Stimulated activated CD8-positive, alpha-beta memory T cell treated with anti-CD3 and anti-CD28 coated beads, Interleukin-2, amount 100 ng/mL, for 48 hours (primary cell): ENCODE results near the gene PRSS38.

Source experiments
- DNase-seq, 2 donors: peaks; one replicate each; pipeline ENCODE4 v3.0.0-alpha.2; 2020; ENCODE audit warnings: low read depth in 2 of 2

The PRSS38 gene

DNA sequence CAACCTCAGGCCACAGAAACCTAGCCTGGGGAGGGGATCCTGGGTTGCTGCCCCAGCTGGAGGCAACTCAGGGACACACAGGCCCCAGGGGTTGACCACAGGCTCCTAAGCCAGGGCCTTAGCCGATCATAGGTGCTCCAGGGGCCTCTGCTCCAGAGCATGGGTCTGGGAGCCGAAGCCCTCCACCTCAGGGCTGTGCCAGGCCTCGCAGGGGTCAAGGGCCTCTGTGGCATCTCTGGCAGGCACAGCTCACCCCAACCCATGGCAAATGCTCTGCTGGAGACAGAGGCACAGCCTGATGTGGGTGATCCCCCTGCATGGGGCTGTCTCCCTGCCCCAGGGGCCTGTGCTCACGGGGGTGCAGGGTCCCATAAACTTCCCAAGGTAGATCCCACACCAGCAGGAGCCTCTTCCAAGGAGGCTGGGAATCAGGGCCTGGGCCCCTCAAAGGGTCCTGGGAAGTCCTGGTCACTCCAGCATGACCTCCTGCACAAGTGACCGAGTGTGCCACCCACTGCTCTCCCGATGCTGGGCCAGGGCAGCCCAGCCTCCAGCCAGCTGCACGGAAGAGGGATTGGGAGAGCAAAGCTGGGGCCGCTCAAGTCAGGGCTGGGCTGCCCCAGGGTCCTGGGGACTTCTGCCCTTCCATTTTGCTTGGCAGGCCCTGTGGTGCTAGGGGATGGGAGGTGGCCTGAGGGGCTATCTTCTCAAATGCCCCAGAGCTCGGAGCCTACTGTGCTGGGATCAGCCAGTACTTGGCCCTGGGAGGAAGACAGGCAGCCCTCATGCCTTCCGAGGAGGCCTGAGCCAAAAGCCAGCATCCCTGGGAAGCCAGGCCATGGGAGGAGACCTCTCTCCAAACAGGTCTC is 22.2 kb upstream of the PRSS38 start:
- DNase-seq: no peak

DNA sequence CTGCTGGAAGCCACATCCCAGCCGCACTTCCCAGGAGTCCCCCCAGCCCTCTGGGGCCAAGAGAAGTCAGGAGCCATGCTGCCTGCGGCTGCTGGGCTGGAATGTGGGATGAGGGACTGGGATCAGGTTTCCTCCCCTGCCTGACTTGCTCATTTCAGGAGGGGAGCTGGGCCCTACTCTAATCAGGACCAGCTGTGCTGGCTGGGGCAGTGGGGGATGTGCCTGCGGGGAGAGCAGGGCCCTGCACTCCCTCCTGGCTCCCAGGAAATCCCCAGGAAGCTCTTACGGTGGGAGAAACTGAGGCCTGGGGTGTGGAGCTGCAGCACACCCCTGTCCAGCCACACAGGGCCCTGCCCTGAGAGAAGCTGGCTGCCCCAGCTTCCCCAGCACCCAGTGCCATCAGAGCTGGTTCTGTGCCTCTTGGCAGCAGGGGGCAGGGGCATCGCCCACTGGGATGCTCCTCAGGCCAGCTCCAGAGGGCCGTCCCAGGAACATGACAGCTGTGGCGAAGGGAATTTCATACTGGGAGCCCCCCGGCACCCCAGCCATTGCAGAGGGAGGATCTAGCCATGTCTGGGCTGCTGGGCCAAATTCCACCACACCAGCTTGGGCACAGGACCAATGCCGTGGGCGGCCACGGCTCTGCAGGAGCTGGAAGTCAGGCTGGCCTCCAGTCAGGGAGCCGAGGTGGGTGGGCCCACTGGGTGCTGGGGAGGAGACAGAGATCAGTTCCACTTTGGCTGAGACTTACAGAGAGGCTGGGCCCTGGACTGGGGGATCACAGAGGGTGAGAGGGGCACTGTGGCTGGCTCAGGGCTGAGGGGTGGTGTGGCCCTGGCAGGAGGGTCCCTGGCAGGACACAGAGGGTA is 21.3 kb upstream of the PRSS38 start:
- no peak for DNase-seq

DNA sequence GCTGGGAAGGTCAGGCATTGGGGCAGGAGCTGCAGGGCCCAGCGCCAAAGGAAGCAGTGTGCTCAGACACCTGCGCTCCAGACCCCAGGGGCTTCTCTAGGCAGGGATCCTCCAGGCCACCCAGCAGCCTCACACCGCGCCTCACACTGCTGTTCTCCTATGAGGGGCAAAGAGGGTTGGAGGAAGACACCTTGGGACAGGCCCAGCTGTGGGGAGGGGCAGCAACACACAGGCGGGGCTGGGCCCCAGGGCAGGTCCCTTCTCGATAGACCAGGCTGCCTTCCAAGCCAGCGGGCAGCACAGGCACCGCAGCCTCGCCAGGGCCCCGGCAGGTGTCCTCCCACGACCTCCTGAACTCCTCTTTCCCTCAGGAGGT is 20.7 kb upstream of the PRSS38 start:
- no peak for DNase-seq

GRCh38 chr1:227795732-227796131 is 19.7 kb upstream of the PRSS38 start:
- no peak for DNase-seq

DNA sequence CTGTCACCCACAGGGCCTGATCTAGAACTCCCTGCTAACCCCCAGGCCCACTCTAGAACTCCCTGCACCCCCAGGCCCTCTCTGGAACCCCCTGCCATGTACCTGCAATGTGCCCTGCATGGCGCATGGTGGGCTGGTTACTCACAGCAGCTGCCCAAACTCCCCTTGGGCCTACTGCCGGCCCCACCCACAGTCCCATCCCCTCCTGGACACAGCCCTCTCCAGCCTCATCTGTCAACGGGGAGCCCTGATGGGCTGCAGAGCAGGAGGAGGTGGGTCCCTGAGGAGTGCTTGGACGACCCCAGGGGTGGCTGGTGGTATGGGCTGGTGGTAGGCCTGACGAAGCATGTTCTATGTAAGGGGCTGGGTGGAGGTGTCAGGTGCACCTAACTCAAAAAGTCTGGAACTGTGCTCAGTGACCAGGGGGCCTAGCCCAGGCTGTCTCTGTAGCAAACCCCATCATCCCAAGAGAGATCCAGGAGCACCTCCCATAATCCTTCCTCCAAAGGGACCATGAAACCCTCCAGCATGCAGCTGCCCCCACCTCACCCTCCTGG is 19.0 kb upstream of the PRSS38 start:
- DNase-seq: no peak

GRCh38 chr1:227797144-227797543 is 18.3 kb upstream of the PRSS38 start:
- DNase-seq: no peak

DNA sequence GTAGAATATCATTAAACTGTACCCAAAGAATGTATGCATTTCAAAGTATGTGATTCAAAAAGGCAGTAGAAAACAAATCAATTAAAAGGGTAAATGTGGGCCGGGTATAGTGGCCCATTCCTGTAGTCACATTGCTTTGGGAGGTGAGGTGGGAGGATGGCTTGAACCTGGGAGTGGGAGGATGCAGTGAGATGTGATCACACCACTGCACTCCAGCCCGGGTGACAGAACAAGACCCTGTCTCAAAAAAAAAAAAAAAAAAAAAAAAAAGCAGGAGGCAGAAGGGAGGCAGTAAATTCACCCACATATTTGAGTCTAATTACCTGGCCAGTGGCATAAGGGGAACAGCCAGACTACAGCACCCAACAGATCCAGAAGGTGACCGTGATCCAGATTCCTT is 17.9 kb upstream of the PRSS38 start:
- DNase-seq: no peak

GRCh38 chr1:227798078-227798802 is 17.2 kb upstream of the PRSS38 start:
- no peak for DNase-seq

DNA sequence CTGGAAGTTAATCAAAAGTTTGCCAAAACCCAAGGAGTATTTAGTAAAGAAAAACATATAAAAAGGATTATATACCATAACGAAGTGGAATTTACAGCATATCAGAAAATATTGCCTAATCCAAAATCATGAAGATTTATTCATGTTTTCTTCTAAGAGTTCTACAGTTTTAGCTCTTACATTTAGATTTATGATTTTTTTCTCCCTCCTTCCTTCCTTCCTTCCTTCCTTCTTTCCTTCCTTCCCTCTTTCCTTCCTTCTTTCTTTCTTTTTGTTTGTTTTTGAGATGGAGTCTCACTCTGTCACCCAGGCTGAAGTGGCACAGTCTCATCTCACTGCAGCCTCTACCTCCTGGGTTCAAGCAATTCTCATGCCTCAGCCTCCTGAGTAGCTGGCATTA is 15.7 kb upstream of the PRSS38 start:
- no peak for DNase-seq

- DNase-seq: no peak
Measured at GRCh38 chr1:227803933-227804332, 11.5 kb upstream of the PRSS38 start.

DNA sequence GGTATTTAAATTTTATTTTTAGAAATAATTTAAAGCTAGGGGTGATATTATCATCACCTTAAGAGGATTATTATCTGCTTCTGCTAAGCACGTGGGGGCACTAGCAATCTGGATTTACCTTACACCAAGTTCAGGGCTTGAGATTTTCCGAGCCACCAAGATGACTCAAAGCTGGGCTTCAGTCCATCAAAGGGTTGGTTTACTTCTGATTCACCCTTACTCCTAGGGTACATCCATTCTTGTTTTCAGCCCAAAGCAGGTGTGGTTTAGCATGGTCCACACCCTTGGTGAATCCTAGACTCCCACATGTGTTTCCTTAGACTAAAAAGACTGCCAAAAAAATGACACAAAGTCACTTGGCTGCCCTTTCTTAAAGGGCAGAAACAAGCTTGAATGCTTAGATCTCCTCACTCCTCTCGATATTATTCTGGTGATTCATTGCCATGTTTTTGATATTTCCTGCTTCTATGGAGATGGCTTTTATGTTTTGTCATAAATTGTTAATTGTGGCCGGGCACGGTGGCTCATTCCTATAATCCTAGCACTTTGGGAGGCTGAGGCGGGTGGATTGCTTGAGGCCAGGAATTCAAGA is 9.8 kb upstream of the PRSS38 start:
- no peak for DNase-seq

GRCh38 chr1:227808566-227808965 is 6.9 kb upstream of the PRSS38 start:
- DNase-seq: no peak

- DNase-seq: no peak
Measured at GRCh38 chr1:227809026-227809425, 6.4 kb upstream of the PRSS38 start.

GRCh38 chr1:227813962-227814361 is 1.5 kb upstream of the PRSS38 start:
- DNase-seq: no peak

DNA sequence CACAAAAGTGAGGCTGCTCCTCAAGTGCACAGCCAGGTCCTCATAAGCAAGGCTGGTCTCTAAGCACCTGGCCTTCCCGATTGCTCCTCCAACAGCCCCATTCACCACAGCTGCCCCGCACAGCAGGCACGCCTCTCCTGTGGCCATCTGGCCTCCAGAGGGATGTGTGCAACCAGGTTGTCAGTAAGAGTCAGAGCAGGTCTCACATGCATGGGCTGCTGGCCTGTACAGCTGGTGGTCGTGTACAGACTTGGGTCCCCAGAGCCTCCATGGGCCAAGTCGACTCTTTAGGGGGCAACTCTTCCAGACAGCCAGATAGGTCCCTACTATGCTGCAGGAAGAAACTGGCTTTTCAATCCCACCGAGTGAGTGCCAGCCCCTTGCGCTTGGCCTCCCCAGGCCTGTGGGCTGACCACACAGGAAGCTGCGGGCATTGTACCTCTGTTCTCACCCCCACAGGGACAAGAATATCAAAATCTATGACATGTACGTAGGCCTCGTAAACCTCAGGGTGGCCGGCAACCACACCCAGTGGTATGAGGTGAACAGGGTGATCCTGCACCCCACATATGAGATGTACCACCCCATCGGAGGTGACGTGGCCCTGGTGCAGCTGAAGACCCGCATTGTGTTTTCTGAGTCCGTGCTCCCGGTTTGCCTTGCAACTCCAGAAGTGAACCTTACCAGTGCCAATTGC is 1.4 kb downstream of the PRSS38 start:
- no peak for DNase-seq

- no peak for DNase-seq
Measured at GRCh38 chr1:227823537-227823936, 8.1 kb downstream of the PRSS38 start.

GRCh38 chr1:227824204-227824603 is 8.7 kb downstream of the PRSS38 start:
- no peak for DNase-seq

DNA sequence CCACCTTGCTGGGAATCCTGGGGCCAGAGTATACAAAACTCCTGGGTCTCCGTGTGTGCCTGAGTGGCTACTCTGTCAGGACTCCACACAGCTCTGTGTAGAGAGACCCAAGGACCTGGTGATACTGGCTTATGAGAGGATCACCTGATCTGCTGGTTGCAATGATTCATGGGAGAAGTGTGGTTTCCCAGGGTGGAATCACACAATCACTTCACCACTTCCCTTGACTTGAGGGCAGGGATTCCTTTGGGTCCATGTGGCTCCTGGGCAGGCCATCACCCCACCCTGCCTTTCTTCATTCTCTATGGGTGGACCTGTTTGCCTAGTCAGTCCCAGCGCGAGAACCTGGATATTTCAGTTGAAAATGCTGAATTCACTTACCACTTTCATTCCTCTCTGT is 13.3 kb downstream of the PRSS38 start:
- DNase-seq: no peak

GRCh38 chr1:227838181-227838580 is 22.7 kb downstream of the PRSS38 start:
- DNase-seq: no peak

DNA sequence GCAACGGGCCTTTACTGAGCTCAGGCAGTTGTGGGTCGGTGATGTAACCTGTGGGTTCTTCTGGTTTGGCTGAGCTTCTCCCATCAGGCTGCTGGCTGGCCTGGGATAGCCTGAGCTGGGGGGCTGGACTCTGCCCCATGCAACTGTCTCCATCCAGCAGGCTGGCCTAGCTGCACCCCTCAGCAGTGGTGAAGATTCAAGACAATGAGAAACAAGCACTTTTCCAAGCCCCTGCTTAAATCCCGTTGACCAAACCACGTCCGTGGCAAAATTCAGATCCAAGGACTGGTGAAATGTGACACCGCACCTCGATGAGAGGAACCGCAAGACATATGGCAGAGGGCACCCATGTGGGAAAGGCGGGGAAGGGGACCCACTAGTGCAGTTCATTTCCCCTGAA is 25.6 kb downstream of the PRSS38 start:
- DNase-seq: no peak
